ENCODE measurements around the gene CHKA. TPM values are rescaled to one million over a fixed set of nuclear protein-coding genes. Genes with fewer than 3 reads are reported as not detected.

The CHKA gene
- total and polyA plus RNA-seq, 9 of the 15 experiments (the other 6 are each of a cell fraction or from before 2014, with no cell fraction given): 3.6 to 37.0 (median 30.2) TPM

DNA sequence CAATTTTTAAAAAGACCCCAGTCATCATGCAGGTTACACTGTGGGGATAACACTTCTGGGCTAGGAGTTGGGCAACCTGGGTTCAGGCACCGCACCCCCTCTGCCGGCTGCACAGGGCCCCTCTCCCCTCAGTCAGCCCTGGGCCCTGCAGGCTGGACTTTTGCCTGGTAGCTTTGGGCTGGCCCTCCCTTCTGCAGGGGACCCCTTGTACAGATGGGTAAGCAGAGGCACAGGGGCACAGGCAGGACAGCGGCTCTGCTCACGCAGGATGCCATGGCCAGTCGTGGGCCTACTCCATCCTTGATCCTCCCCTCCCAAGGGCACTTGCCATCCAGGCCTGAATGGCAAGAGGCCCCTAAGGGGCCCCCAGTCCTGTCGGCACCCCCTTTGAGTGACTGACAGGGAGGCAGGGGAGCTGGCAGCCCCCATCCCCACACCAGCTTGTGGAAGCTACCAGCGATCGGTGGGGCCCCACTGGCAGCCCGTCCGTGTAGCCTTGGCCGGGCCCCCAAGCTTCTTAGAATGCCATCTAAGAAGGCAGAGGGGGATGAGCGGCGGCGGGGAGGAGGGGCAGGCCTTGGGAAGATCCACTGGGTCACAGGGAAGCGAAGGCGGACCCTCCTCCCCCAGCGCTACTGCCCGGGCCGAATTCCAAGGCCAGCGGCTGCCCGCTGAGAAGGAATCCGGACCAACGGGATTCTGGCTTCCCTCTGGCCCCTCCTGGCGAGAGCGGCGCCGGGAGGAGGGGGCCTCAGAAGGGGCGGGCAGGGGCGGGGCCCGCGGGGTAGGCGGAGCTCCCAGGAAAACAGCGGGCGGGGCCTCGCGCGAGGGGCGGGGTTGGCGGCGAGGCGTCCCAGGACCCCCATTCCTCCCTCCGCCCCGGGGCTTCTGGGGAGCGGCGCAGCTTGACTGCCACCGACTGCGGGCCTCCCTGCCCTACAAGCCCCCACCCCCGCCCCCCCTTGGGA is 6.8 kb upstream of the CHKA start (continued):
- TF ChIP-seq ZNF224 (CRISPR knock-in tag; IDR thresholded peaks at IDR 0.05) (no peak), TARDBP (IDR thresholded peaks at IDR 0.05) (no peak), POLR2G (IDR thresholded peaks at IDR 0.05; ENCODE audit: low read depth, low read length) (peak; percentile 53), ZNF41 (CRISPR knock-in tag; conservative IDR thresholded peaks at IDR 0.05) (no peak), POLR2A (conservative IDR thresholded peaks at IDR 0.05) (0 out of 2 replicates have a peak, but pooled peaks have one; percentile 32), SMAD2 (IDR thresholded peaks at IDR 0.05; ENCODE audit: low read depth, low read length) (no peak), HOXB6 (CRISPR knock-in tag; IDR thresholded peaks at IDR 0.05; ENCODE audit: borderline replicate concordance) (no peak), CREBBP (IDR thresholded peaks at IDR 0.05; ENCODE audit: low read depth, low read length) (no peak), ZNF232 (CRISPR knock-in tag; IDR thresholded peaks at IDR 0.05) (no peak), PHF8 (IDR thresholded peaks at IDR 0.05; ENCODE audit: borderline replicate concordance, low read length) (peak; percentile 17; the same call in 1 of the 2 replicates), DACH1 (IDR thresholded peaks at IDR 0.05; ENCODE audit: partially characterized antibody) (no peak), JUNB (CRISPR knock-in tag; conservative IDR thresholded peaks at IDR 0.05) (no peak), NFIC (IDR thresholded peaks at IDR 0.05) (no peak), SMC3 (conservative IDR thresholded peaks at IDR 0.05; ENCODE audit: insufficient read depth, low read depth, low read length) (no peak), FOXJ2 (tag; IDR thresholded peaks at IDR 0.05) (peak; percentile 45; the same call in 1 of the 2 replicates), SIN3A (IDR thresholded peaks at IDR 0.05; ENCODE audit: borderline replicate concordance in 2 of 2, control insufficient read depth in 1 of 2, low read depth in 2 of 2, low read length in 2 of 2) (no peak), RFX1 (IDR thresholded peaks at IDR 0.05) (no peak), HES1 (IDR thresholded peaks at IDR 0.05; ENCODE audit: low read depth) (no peak), RUNX1 (IDR thresholded peaks at IDR 0.05; ENCODE audit: low read depth) (no peak), CEBPG (CRISPR knock-in tag; IDR thresholded peaks at IDR 0.05) (no peak), CEBPG (tag; conservative IDR thresholded peaks at IDR 0.05 in 1 of 2, IDR thresholded peaks at IDR 0.05 in 1 of 2) (no peak), ZNF707 (CRISPR knock-in tag; conservative IDR thresholded peaks at IDR 0.05) (no peak), NCOA6 (IDR thresholded peaks at IDR 0.05) (no peak), VEZF1 (CRISPR knock-in tag; IDR thresholded peaks at IDR 0.05) (peak; percentile 76), SRSF3 (IDR thresholded peaks at IDR 0.05; ENCODE audit: insufficient read depth, low read length) (no peak), SRF (CRISPR knock-in tag; IDR thresholded peaks at IDR 0.05) (no peak)
- TF ChIP-seq, protein P1, sequence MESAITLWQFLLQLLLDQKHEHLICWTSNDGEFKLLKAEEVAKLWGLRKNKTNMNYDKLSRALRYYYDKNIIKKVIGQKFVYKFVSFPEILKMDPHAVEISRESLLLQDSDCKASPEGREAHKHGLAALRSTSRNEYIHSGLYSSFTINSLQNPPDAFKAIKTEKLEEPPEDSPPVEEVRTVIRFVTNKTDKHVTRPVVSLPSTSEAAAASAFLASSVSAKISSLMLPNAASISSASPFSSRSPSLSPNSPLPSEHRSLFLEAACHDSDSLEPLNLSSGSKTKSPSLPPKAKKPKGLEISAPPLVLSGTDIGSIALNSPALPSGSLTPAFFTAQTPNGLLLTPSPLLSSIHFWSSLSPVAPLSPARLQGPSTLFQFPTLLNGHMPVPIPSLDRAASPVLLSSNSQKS (CRISPR knock-in tag; IDR thresholded peaks at IDR 0.05): no peak
